GM18508 (cell line): ENCODE measurements around the gene TREX2.

ENCODE experiments used
- ATAC-seq: cut with Tn5 transposase; IDR thresholded peaks from one replicate; pipeline ENCODE4 v1.9.1; 2021; ENCODE audit warnings: moderate number of reproducible peaks; ENCODE audit not compliant: insufficient read depth, unreplicated experiment

Gene TREX2

GRCh38 chrX:153445856-153446635 lies at the start of gene TREX2:
Gene TREX2 (minus strand): TSS chrX:153446056. CDS start chrX:153445430, 626 bp downstream.
- no peak for ATAC-seq

GRCh38 chrX:153495362-153495751 lies 49.5 kb upstream of the TREX2 start:
- ATAC-seq = no peak

GRCh38 chrX:153494541-153495361 lies 48.9 kb upstream of the TREX2 start, which contains the start of gene BGN:
Gene BGN (plus strand): TSS chrX:153494980. CDS start chrX:153504632, 9,652 bp downstream.
- ATAC-seq = no peak

- no peak for ATAC-seq
These were observed 48.2 kb upstream of the TREX2 start for GRCh38 chrX:153494061-153494460.

GRCh38 chrX:153493085-153493484 lies 47.2 kb upstream of the TREX2 start:
- no peak for ATAC-seq

GRCh38 chrX:153492543-153492942 lies 46.7 kb upstream of the TREX2 start:
- ATAC-seq = no peak

- no peak for ATAC-seq
These were observed 46.1 kb upstream of the TREX2 start for GRCh38 chrX:153491918-153492317.

- no peak for ATAC-seq
These were observed 45.6 kb upstream of the TREX2 start for GRCh38 chrX:153491351-153491914.

GRCh38 chrX:153490217-153490930 lies 44.5 kb upstream of the TREX2 start:
- no peak for ATAC-seq

- no peak for ATAC-seq
These were observed 42.5 kb upstream of the TREX2 start for GRCh38 chrX:153488231-153488914.

- no peak for ATAC-seq
These were observed 41.8 kb upstream of the TREX2 start for GRCh38 chrX:153487590-153488071.

- ATAC-seq = no peak
These were observed 40.3 kb upstream of the TREX2 start for GRCh38 chrX:153486171-153486570.

GRCh38 chrX:153485396-153486080 lies 39.7 kb upstream of the TREX2 start:
- no peak for ATAC-seq

GRCh38 chrX:153482376-153483015 lies 36.6 kb upstream of the TREX2 start:
- no peak for ATAC-seq

GRCh38 chrX:153481043-153481442 lies 35.2 kb upstream of the TREX2 start:
- no peak for ATAC-seq

GRCh38 chrX:153478746-153479145 lies 32.9 kb upstream of the TREX2 start:
- no peak for ATAC-seq

GRCh38 chrX:153477901-153478300 lies 32.0 kb upstream of the TREX2 start:
- ATAC-seq = no peak

- no peak for ATAC-seq
These were observed 31.6 kb upstream of the TREX2 start for GRCh38 chrX:153477364-153477857.
